Heart right ventricle (tissue), 16 donors: ENCODE data around the gene FRMD5. TPM values are rescaled to one million over a fixed set of nuclear protein-coding genes. Genes with fewer than 3 reads are reported as not detected.

ENCODE experiments used
- ATAC-seq, 8 donors: fragments of 200-7000 bp; cut with Tn5 transposase; one replicate each; pipeline ENCODE4 v1.9.1; 2020; ENCODE audit warnings: mild to moderate bottlenecking in 8 of 8, moderate library complexity in 8 of 8, moderate number of reproducible peaks in 1 of 8
- DNase-seq, 2 donors: peaks; one replicate each; pipeline ENCODE4 v3.0.0-alpha.2; 2020
- H3K27ac ChIP-seq, 10 donors: fragments of 200-600 bp; sonication (generic) in 2 of 10; one replicate each; pipeline versions ENCODE4 v1.5.0 to v1.8.0; 2020 to 2022; ENCODE audit warnings: mild to moderate bottlenecking in 3 of 10
- H3K27me3 ChIP-seq, 7 donors: fragments of 200-600 bp; one replicate each; pipeline ENCODE4 v1.8.0; 2021 to 2022; ENCODE audit warnings: mild to moderate bottlenecking in 2 of 7
- H3K36me3 ChIP-seq, 9 donors: fragments of 200-600 bp; sonication (generic) in 1 of 9; one replicate each; pipeline versions ENCODE4 v1.5.0 to v1.8.0; 2020 to 2022; ENCODE audit warnings: mild to moderate bottlenecking in 2 of 9
- H3K4me1 ChIP-seq, 9 donors: fragments of 200-600 bp; sonication (generic) in 1 of 9; one replicate each; pipeline versions ENCODE4 v1.5.0 to v1.8.0; 2020 to 2022; ENCODE audit warnings: mild to moderate bottlenecking in 4 of 9
- H3K4me3 ChIP-seq, 10 donors: fragments of 200-600 bp; sonication (generic) in 2 of 10; one replicate each; pipeline versions ENCODE4 v1.5.0 to v1.8.0; 2020 to 2022; ENCODE audit warnings: mild to moderate bottlenecking in 7 of 10, moderate library complexity in 2 of 10
- H3K9me3 ChIP-seq, 11 donors: fragments of 200-600 bp in 10 of 11; sonication (generic) in 2 of 11; one replicate each; pipeline versions ENCODE4 v1.5.0 to v1.8.0; 2013 to 2022; ENCODE audit warnings: mild to moderate bottlenecking in 2 of 11, control low read depth in 1 of 11, moderate library complexity in 1 of 11
- WGBS, 2 donors: extraction: QIAGEN DNeasy Blood & Tissue Kit; methylation state at CpG; one replicate each; pipeline ENCODE4 v1.1.7; 2013; ENCODE audit warnings: inconsistent platforms in 1 of 2; 5-methylcytosine and 5-hydroxymethylcytosine counted together
- intact Hi-C, 10 donors: fragments of 100-400 bp; cut with DNase I; formaldehyde crosslinking; loops; one replicate each; pipeline versions ENCODE4 v1.11.1 to v1.14.2; 2022
- polyA plus RNA-seq, 2 donors: library from polyadenylated mRNA; stranded (reverse); fragments of 200-250 nt; gene quantifications; one replicate each; pipeline ENCODE4 v1.2.3, GENCODE V29; 2013
- total RNA-seq, 10 donors: library from RNA; stranded (reverse); fragmentation: NEBNext Ultra II Directional in 3 of 10; extraction: Animal tissue kit (Norgen Biotek cat#: 25700) in 3 of 10; gene quantifications; one replicate each; pipeline versions ENCODE4 v1.2.1 to v1.2.4, GENCODE V29; 2021 to 2023
- TF ChIP-seq, protein P1 (sequence below), 9 donors: fragments of 200-600 bp; sonication (generic) in 2 of 9; IDR thresholded peaks; one replicate each; pipeline versions ENCODE4 v1.5.0 to v1.8.0; 2021 to 2022; ENCODE audit warnings: antibody characterized with exemption in 9 of 9, mild to moderate bottlenecking in 5 of 9, moderate library complexity in 1 of 9
- donor health status: Arrhythmogenic right ventricular cardiomyopathy.
- donor health status: ischemic (EF 13 %, LVEDD 7.1; RV severe dilation, severe dysfunction).
- donor health status: healthy with polysubstance abuse.
- donor health status: DM: no; HTN: yes; CAD: no.
- donor health status: DM: no; HTN: no; CAD: no.
- donor health status: ischemic (EF 25% LVEDD 6.9; RV normal size, moderate dysfunction).
- donor health status: ischemic (EF 25% LVEDD 5.7; RV mildly dilated, moderate dysfunction).
- donor health status: healthy.
- donor health status: DM: yes; HTN: yes; CAD: no.
- donor health status: Ischemic cardiomyopathy.
- donor health status: ischemic (EF 35%, LVEDD 5.7; RV mildly dilated, moderate dysfunction).
- donor health status: nonischemic (EF 11% LVEDD 7.7; RV severe dilation, severe dysfunction).
- donor health status: DM: yes; HTN: yes; CAD: no.
- donor health status: PGD.
- donor health status: ischemic (EF 29% LVEDD 5.4; RV normal size, mild dysfunction).
- donor health status: nonischemic (EF 23%, LVEDD 6.1; RV moderate dilation, normal function).

FRMD5 gene
- total and polyA plus RNA-seq, 12 donors: 7.2 to 86.3 (median 55.3) TPM

DNA sequence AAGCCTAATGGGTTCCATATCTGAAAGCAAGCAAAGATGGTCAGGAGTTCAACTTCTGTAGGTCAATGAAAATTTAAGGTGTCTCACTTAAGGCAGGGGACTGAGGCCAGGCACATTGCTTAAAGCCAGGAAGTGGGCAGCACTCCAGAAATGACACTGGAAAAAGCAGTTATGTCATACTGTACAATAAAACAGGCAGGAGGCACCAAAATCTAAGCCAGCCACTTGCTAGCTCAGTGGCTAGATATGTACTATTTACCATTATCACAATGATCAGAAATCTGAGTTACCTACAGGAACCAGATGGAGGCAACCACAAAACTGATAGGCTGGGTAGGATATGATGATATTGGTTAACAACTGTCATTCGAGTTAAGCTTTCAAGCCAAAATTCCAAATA, 57.3 kb downstream of the FRMD5 start:
- WGBS, 2 donors: 42 to 57% methylated on average over 1 of the region's 1 CpG
- DNase-seq: no peak
- Histone ChIP-seq H3K36me3 (no peaks in the 10 kb centered on the region), H3K4me3 (no peak overlapping the region), H3K9me3 (no peaks in the 10 kb centered on the region), H3K27ac (no peak overlapping the region), H3K27me3 (no peaks in the 10 kb centered on the region), H3K4me1 (peaks cover 0 to 8% (median 0%) of the 10 kb centered on the region in 9 donors)
- intact Hi-C loops: no loop called here
- TF ChIP-seq, protein P1, sequence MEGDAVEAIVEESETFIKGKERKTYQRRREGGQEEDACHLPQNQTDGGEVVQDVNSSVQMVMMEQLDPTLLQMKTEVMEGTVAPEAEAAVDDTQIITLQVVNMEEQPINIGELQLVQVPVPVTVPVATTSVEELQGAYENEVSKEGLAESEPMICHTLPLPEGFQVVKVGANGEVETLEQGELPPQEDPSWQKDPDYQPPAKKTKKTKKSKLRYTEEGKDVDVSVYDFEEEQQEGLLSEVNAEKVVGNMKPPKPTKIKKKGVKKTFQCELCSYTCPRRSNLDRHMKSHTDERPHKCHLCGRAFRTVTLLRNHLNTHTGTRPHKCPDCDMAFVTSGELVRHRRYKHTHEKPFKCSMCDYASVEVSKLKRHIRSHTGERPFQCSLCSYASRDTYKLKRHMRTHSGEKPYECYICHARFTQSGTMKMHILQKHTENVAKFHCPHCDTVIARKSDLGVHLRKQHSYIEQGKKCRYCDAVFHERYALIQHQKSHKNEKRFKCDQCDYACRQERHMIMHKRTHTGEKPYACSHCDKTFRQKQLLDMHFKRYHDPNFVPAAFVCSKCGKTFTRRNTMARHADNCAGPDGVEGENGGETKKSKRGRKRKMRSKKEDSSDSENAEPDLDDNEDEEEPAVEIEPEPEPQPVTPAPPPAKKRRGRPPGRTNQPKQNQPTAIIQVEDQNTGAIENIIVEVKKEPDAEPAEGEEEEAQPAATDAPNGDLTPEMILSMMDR (IDR thresholded peaks at IDR 0.05): no peak
- ATAC-seq: peak in 1 of 8 donors; percentile 58

DNA sequence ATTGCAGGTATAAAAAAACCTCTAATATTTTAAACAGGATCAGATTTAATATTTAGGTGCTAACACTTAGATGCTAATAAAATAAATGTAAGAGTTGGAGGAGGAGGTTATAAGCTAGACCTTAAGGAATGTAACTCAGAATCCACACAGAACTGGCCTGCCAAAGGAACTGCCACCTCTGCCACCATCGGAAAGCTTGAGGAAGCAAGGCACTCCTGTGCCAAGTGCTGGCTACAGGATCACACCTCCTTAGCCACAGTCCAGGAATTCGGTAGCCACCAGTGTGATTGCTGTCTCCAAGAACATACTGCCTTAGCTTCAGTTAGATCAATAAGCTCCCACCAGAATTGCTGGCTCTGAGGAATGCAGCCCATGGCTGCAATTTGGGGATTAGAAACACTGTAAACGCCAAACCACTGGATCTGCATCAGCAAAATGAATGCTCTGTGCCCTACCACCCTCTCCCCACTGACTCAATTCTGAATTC, 58.0 kb downstream of the FRMD5 start:
- H3K27ac ChIP-seq: no peak overlapping the region
- 73 to 74% methylated on average over 3 of the region's 3 CpGs for WGBS, 2 donors
- intact Hi-C loops: no loop called here
- peaks cover 0 to 8% (median 0%) of the 10 kb centered on the region in 9 donors for H3K4me1 ChIP-seq
- H3K4me3 ChIP-seq: no peak overlapping the region
- H3K36me3 ChIP-seq: no peaks in the 10 kb centered on the region
- H3K9me3 ChIP-seq: no peaks in the 10 kb centered on the region
- TF ChIP-seq, protein P1 (IDR thresholded peaks at IDR 0.05): no peak
- H3K27me3 ChIP-seq: no peaks in the 10 kb centered on the region
- ATAC-seq (no peak), DNase-seq (no peak)

DNA sequence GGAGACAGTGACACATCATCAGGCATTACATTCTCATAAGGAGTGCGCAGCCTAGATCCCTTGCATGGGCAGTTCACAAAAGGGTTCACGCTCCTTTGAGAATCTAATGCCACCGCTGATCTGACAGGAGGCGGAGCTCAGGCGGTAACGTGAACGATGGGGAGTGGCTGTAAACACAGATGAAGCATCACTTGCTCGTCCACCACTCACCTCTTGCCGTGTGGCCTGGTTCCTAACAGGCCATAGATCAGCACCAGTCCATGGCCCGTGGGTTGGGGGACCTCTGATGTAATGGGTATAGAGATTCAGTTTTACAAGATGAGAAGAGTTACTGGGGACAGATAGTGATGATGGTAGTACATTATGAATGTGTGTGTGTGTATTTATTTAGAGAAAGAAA, 63.0 kb downstream of the FRMD5 start:
- intact Hi-C loops: no loop called here
- no peak for ATAC-seq
- no peak for DNase-seq
- peaks cover 0 to 11% (median 0%) of the 10 kb centered on the region in 7 donors for H3K27me3 ChIP-seq
- peaks cover 0 to under 1% (median 0%) of the 10 kb centered on the region in 9 donors for H3K4me1 ChIP-seq
- H3K36me3 ChIP-seq: no peaks in the 10 kb centered on the region
- TF ChIP-seq, protein P1 (IDR thresholded peaks at IDR 0.05): no peak
- H3K27ac ChIP-seq: no peak overlapping the region
- H3K4me3 ChIP-seq: no peak overlapping the region
- no peaks in the 10 kb centered on the region for H3K9me3 ChIP-seq
- 92 to 95% methylated on average over 10 of the region's 10 CpGs for WGBS, 2 donors

DNA sequence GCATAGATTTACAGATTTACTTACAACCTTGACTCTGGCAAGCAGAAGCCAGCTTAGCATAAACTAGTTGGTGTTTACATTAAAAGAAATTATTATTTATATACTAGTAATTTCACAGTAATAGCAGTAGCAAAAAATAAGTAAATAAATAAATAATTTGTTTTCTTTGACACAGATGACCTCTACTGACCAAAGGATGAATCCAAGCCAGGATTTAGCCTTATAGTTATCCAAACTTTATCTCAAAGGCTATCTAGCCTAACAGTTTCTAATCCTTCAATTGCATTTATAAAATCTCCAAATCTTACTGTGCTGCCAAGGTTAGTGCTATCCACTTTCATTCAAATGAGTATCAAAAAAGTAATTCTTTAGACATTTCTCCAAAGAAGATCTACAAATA, 64.3 kb downstream of the FRMD5 start:
- Histone ChIP-seq H3K4me1 (no peaks in the 10 kb centered on the region), H3K27ac (no peak overlapping the region), H3K9me3 (no peaks in the 10 kb centered on the region), H3K27me3 (peaks cover 0 to 11% (median 0%) of the 10 kb centered on the region in 7 donors), H3K4me3 (no peak overlapping the region), H3K36me3 (no peaks in the 10 kb centered on the region)
- intact Hi-C loops: no loop called here
- ATAC-seq (no peak), DNase-seq (no peak)
- TF ChIP-seq, protein P1 (IDR thresholded peaks at IDR 0.05): peak in 3 of 9 donors; percentile 23 to 38 (median 29)
